Aorta (tissue), 5 donors: ENCODE results near the gene ELL. TPM values are rescaled to one million over a fixed set of nuclear protein-coding genes. Genes with fewer than 3 reads are reported as not detected.

Source experiments
- ATAC-seq: fragments of 200-7000 bp; cut with Tn5 transposase; one replicate; pipeline ENCODE4 v1.9.1; 2022; ENCODE audit warnings: moderate library complexity; ENCODE audit not compliant: low FRiP score
- DNase-seq, 2 donors: peaks; one replicate each; pipeline ENCODE4 v3.0.0-alpha.2; 2020
- H3K27ac ChIP-seq, 2 donors: one replicate each; pipeline ENCODE4 v1.5.1; 2013; ENCODE audit warnings: low read length in 2 of 2, mild to moderate bottlenecking in 2 of 2, moderate library complexity in 2 of 2, control low read depth in 1 of 2, inconsistent platforms in 1 of 2, low read depth in 1 of 2
- H3K27me3 ChIP-seq, 2 donors: one replicate each; pipeline ENCODE4 v1.6.1; 2013; ENCODE audit warnings: control low read depth in 1 of 2, low read length in 1 of 2, mild to moderate bottlenecking in 1 of 2, moderate library complexity in 1 of 2; ENCODE audit not compliant: insufficient read depth in 2 of 2, control insufficient read depth in 1 of 2
- H3K36me3 ChIP-seq, 2 donors: one replicate each; pipeline ENCODE4 v1.6.1; 2013; ENCODE audit warnings: control low read depth in 1 of 2, low read length in 1 of 2, mild to moderate bottlenecking in 1 of 2; ENCODE audit not compliant: insufficient read depth in 2 of 2, control insufficient read depth in 1 of 2
- H3K4me1 ChIP-seq, 2 donors: one replicate each; pipeline ENCODE4 v1.6.1; 2013; ENCODE audit warnings: low read length in 2 of 2, control low read depth in 1 of 2, mild to moderate bottlenecking in 1 of 2, moderate library complexity in 1 of 2; ENCODE audit not compliant: insufficient read depth in 2 of 2, control insufficient read depth in 1 of 2
- H3K4me3 ChIP-seq, 2 donors: one replicate each; pipeline ENCODE4 v1.5.1; 2013; ENCODE audit warnings: low read length in 2 of 2, control low read depth in 1 of 2, mild to moderate bottlenecking in 1 of 2
- H3K9me3 ChIP-seq: one replicate; pipeline ENCODE4 v1.6.1; 2013; ENCODE audit warnings: mild to moderate bottlenecking, low read length; ENCODE audit not compliant: control insufficient read depth
- WGBS, 2 donors: extraction: QIAGEN DNeasy Blood & Tissue Kit; methylation state at CpG; one replicate each; pipeline ENCODE4 v1.1.7; 2013; 5-methylcytosine and 5-hydroxymethylcytosine counted together
- intact Hi-C, 2 donors: fragments of 100-400 bp; cut with DNase I; formaldehyde crosslinking; loops; one replicate each; pipeline versions ENCODE4 v1.14.2 to v1.15.0; 2022
- long read RNA-seq, 2 donors: library from polyadenylated mRNA; unstranded; transcript quantifications; one replicate each; pipeline ENCODE4 v2.0.0, GENCODE V29; 2020 to 2021
- polyA plus RNA-seq, 2 donors: library from polyadenylated mRNA; stranded (reverse); fragments of 200-250 nt; gene quantifications; one replicate each; pipeline ENCODE4 v1.2.3, GENCODE V29; 2013
- total RNA-seq, 2 donors: library from RNA; stranded (reverse); fragmentation: NEBNext Ultra II Directional; extraction: Animal tissue kit (Norgen Biotek cat#: 25700); gene quantifications; one replicate each; pipeline ENCODE4 v1.2.1, GENCODE V29; 2021
- donor health status: healthy with polysubstance abuse.
- donor health status: Bipolar disorder and iron deficiency.
- donor health status: DM: no; HTN: no; CAD: no.
- donor health status: DM: no; HTN: no; CAD: no.
- donor health status: DM: yes; HTN: yes; CAD: no.

Gene ELL
- total RNA-seq: 10 to 100 TPM; 30.0 to 37.9 TPM
- polyA plus RNA-seq: 10 to 100 TPM in 1 of 2 donors, 1 to 10 TPM in 1; 7.3 to 13.1 TPM
- long read RNA-seq, donor 1, full-length matches to known transcripts: 20 of 84 reads
- long read RNA-seq, donor 1, partial matches to known transcripts: 39 of 84 reads
- long read RNA-seq, donor 1, other reads (novel, unspliced or antisense): 25 of 84 reads
- long read RNA-seq, donor 2, full-length matches to known transcripts: 10 of 27 reads
- long read RNA-seq, donor 2, partial matches to known transcripts: 8 of 27 reads
- long read RNA-seq, donor 2, other reads (novel, unspliced or antisense): 9 of 27 reads

DNA sequence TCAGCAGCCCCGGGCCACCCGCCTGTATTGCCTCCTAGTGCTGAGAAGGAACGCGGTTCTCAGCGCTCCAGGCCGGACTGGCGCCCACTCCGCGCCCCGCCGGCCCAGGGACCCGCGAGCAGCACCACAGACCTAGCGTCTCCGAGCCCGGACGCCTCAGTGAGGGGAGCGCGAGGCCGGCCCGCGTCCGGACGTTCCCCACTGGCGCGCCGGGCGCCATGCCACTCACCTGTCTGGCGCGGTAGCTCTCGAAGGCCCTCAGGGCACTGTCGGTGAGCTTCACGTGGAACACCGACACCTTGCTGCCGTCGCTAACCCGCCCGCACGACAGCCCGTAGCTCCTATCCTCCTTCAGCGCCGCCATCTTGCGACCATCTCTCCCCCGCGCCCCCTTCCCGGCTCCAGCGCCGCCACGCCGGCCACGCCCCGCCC, at the start of gene ELL:
Gene ELL (minus strand): TSS at position 379 of the 432 bp plus-strand sequence. CDS start 15 bp downstream, at position 364.
- Histone ChIP-seq H3K9me3 (no peaks in the 10 kb centered on the region), H3K36me3 (no peaks in the 10 kb centered on the region), H3K4me3 (peak within 1 kb of the TSS; percentile 78 to 95), H3K27ac (peak within 1 kb of the TSS; percentile 33 to 94), H3K27me3 (no peaks in the 10 kb centered on the region), H3K4me1 (peaks cover 0 to 2% of the 10 kb centered on the region in 2 donors)
- DNase-seq: no peak
- intact Hi-C loops: loop anchor here (5.0 kb wide), 2 partner anchors 36 to 59 kb away; partner anchors contain the start of gene KXD1 (in 2 of the 2)
- WGBS, 2 donors: 0% methylated on average over 29 to 52 of the region's 52 CpGs
- no peak for ATAC-seq

DNA sequence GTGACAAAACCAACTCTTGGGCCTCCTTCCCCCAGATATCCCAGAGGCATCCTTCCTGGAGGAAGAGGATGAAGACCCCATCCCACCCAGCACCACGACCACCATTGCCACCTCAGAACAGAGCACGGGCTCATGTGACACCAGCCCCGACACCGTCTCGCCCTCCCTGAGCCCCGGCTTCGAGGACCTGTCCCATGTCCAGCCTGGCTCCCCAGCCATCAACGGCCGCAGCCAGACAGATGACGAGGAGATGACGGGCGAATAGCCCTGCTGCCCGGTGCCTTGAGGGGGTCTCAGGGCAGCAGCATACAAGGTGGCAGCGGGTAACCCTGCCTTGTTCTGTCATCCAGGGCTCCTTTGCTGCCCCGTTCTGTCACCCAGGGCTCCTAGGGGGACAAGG, 46.5 kb upstream of the ELL start:
- intact Hi-C loops: no loop called here
- 44 to 46% methylated on average over 15 of the region's 15 CpGs for WGBS, 2 donors
- H3K4me3 ChIP-seq: no peak overlapping the region
- ATAC-seq (no peak), DNase-seq (no peak)
- H3K27me3 ChIP-seq: no peaks in the 10 kb centered on the region
- H3K4me1 ChIP-seq: peaks cover 0 to 3% of the 10 kb centered on the region in 2 donors
- H3K9me3 ChIP-seq: no peaks in the 10 kb centered on the region
- peak overlapping the region in 1 of 2 donors; percentile 11 for H3K27ac ChIP-seq
- H3K36me3 ChIP-seq: peaks cover 0 to 3% of the 10 kb centered on the region in 2 donors

DNA sequence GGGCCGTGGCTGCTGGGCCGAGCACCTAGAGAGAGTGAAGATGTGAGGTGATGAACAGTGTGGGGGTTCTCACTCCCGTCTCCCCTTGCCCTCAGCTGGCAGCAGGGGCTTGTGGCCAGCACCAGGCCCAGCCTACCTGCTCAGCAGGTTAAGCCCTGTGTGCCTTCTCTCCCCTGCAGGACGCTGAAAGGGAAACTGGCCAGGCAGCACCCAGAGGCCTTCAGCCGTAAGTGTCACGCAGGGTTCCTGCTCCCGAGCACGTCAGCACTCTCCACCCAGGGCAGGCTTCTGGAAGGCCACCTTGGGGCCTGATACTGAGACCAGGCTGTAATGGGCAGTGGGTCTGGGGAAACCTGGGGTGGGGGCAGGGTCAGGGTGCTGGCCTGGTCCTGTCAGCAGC, 45.1 kb upstream of the ELL start:
- no peaks in the 10 kb centered on the region for H3K9me3 ChIP-seq
- H3K4me1 ChIP-seq: no peaks in the 10 kb centered on the region
- no peak overlapping the region for H3K27ac ChIP-seq
- DNase-seq (no peak), ATAC-seq (no peak)
- no peaks in the 10 kb centered on the region for H3K27me3 ChIP-seq
- peaks cover 0 to 3% of the 10 kb centered on the region in 2 donors for H3K36me3 ChIP-seq
- no peak overlapping the region for H3K4me3 ChIP-seq
- 88% methylated on average over 8 of the region's 8 CpGs for WGBS, 2 donors
- intact Hi-C loops: no loop called here

- Histone ChIP-seq H3K36me3 (peaks cover 0 to 3% of the 10 kb centered on the region in 2 donors), H3K4me1 (peaks cover 0 to 4% of the 10 kb centered on the region in 2 donors), H3K9me3 (no peaks in the 10 kb centered on the region), H3K27me3 (no peaks in the 10 kb centered on the region), H3K27ac (peak overlapping the region; percentile 92 to 94), H3K4me3 (no peak overlapping the region)
- intact Hi-C loops: no loop called here
- ATAC-seq: peak; percentile 63
- 3 to 6% methylated on average over 14 of the region's 14 CpGs for WGBS, 2 donors
- peak; percentile 87 to 91 for DNase-seq
These were observed 40.2 kb upstream of the ELL start for GRCh38 chr19:18562086-18562485.

- Histone ChIP-seq H3K4me1 (peaks cover 0 to 4% of the 10 kb centered on the region in 2 donors), H3K27ac (peak overlapping the region; percentile 58 to 65), H3K27me3 (no peaks in the 10 kb centered on the region), H3K36me3 (peaks cover 0 to under 1% of the 10 kb centered on the region in 2 donors), H3K9me3 (no peaks in the 10 kb centered on the region), H3K4me3 (no peak overlapping the region)
- no peak for ATAC-seq
- intact Hi-C loops: loop anchor here (2.0 to 5.0 kb wide), 2 partner anchors 37 to 99 kb away; partner anchors contain the start of gene ELL (in 2 of the 2)
- DNase-seq: no peak
- WGBS, 2 donors: 31 to 47% methylated on average over 5 of the region's 5 CpGs
These were observed 37.8 kb upstream of the ELL start for GRCh38 chr19:18559685-18560084.

DNA sequence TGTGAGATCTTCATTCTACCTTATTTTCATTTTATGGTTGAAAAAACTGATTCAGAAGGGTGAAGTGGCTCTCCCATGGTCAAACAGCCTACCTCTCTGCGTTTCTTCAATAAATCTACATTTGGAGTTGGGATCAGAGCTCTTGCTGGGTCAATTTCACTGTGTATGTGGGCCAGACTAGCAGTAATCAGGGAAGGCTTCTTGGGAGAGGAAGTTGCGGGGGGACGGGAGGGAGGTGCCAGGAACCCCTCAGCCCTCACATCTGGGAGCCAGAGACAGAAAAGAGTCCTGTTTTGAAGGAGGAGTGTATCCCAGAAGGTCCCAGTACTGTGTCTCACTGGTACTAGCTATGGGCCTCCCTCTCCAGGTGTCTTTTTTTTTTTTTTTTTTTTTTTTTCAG, 36.7 kb upstream of the ELL start:
- Histone ChIP-seq H3K4me1 (peaks cover 0 to 4% of the 10 kb centered on the region in 2 donors), H3K36me3 (no peaks in the 10 kb centered on the region), H3K27ac (peak overlapping the region; percentile 62 to 96), H3K4me3 (peak overlapping the region; percentile 74 to 88), H3K9me3 (no peaks in the 10 kb centered on the region), H3K27me3 (no peaks in the 10 kb centered on the region)
- intact Hi-C loops: loop anchor here (5.0 kb wide), 1 partner anchor 36 kb away; the partner anchor contains the start of gene ELL (in 2 of the 2)
- 24 to 40% methylated on average over 3 of the region's 3 CpGs for WGBS, 2 donors
- DNase-seq (no peak), ATAC-seq (no peak)

DNA sequence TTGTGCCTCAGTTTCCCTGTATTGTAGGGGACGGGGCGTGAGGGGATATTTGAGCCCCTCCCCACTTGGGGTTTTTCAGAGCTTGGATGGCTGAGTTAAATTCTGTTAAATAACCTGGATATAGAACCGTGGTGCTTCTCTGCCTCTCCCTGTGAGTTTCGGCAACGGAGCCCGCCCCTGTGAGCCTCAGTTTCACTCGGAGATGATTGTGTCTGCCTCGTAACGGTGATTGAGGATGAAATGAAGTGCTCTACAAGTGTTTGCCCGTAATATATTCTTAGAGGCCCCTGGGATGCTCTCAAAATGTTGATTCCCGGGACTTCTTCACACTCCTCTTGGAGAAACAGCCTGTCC, 36.3 kb upstream of the ELL start:
- Histone ChIP-seq H3K4me1 (peaks cover 0 to 4% of the 10 kb centered on the region in 2 donors), H3K9me3 (no peaks in the 10 kb centered on the region), H3K4me3 (peak overlapping the region; percentile 74 to 88), H3K36me3 (no peaks in the 10 kb centered on the region), H3K27ac (peak overlapping the region; percentile 62 to 96), H3K27me3 (no peaks in the 10 kb centered on the region)
- no peak for DNase-seq
- WGBS, 2 donors: 2% methylated on average over 11 of the region's 11 CpGs
- intact Hi-C loops: loop anchor here (5.0 kb wide), 1 partner anchor 36 kb away; the partner anchor contains the start of gene ELL (in 2 of the 2)
- no peak for ATAC-seq

DNA sequence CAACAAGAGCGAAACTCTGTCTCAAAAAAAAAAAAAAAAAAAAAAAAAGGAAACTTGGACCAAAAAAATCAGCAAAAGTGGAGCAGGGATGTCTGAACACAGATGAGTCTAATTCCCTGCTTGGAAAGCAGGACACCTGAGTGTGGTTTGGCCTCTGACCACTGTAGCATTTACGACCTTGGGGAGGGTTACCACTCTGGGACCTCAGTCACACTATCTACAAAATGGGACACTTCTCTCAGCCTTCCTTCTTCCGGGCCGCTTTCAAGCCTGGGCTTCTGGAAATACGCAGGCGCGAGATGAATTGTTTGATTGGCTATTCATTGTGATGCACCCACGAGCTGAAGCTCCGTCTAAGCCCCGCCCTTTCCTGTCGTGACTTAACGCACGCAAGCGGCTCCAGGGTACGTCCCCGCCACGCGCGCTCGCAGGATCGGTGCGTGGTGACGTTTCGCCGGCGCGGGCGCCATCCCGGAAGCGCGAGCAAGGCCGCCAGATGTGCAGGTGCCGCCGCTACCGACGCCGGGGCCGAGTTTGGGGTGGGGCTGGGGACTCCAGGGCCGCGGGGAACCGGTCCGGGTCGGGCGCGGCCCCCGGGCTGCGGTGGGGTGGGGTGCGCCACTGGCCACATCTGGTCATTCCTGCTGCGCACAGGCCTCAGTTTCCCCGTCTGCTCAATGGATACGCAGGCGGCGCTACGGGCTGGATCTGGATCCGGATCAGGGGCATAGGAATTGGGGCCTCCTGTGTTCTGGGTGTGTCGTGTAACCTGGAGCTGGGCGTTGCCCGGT, 35.7 kb upstream of the ELL start, which contains the start of gene KXD1:
Gene KXD1 (plus strand): TSS at position 460 of the 791 bp plus-strand sequence. CDS start 4,187 bp downstream, outside the sequence.
- peak; percentile 99 for DNase-seq
- intact Hi-C loops: loop anchor here (5.0 kb wide), 1 partner anchor 35 kb away; the partner anchor contains the start of gene ELL (in 2 of the 2)
- Histone ChIP-seq H3K4me1 (peaks cover 0 to 4% of the 10 kb centered on the region in 2 donors), H3K36me3 (no peaks in the 10 kb centered on the region), H3K4me3 (peak within 1 kb of the TSS; percentile 74 to 88), H3K9me3 (no peaks in the 10 kb centered on the region), H3K27me3 (no peaks in the 10 kb centered on the region), H3K27ac (peak within 1 kb of the TSS; percentile 62 to 96)
- peak; percentile 96 for ATAC-seq
- WGBS, 2 donors: 1% methylated on average over 58 of the region's 58 CpGs
